Stimulated activated naive CD4-positive, alpha-beta T cell treated with Interleukin-2 at 50 U/mL for 16 hours (primary cell): ENCODE data around the gene SMC6.
A peak's percentile ranks its signal among the peaks of the same experiment; 100 is the strongest.

Experiments
- DNase-seq: peaks from one replicate; lab custom pipeline; 2025; lab: John Stamatoyannopoulos, UW

Gene SMC6, protein sequence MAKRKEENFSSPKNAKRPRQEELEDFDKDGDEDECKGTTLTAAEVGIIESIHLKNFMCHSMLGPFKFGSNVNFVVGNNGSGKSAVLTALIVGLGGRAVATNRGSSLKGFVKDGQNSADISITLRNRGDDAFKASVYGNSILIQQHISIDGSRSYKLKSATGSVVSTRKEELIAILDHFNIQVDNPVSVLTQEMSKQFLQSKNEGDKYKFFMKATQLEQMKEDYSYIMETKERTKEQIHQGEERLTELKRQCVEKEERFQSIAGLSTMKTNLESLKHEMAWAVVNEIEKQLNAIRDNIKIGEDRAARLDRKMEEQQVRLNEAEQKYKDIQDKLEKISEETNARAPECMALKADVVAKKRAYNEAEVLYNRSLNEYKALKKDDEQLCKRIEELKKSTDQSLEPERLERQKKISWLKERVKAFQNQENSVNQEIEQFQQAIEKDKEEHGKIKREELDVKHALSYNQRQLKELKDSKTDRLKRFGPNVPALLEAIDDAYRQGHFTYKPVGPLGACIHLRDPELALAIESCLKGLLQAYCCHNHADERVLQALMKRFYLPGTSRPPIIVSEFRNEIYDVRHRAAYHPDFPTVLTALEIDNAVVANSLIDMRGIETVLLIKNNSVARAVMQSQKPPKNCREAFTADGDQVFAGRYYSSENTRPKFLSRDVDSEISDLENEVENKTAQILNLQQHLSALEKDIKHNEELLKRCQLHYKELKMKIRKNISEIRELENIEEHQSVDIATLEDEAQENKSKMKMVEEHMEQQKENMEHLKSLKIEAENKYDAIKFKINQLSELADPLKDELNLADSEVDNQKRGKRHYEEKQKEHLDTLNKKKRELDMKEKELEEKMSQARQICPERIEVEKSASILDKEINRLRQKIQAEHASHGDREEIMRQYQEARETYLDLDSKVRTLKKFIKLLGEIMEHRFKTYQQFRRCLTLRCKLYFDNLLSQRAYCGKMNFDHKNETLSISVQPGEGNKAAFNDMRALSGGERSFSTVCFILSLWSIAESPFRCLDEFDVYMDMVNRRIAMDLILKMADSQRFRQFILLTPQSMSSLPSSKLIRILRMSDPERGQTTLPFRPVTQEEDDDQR

DNA sequence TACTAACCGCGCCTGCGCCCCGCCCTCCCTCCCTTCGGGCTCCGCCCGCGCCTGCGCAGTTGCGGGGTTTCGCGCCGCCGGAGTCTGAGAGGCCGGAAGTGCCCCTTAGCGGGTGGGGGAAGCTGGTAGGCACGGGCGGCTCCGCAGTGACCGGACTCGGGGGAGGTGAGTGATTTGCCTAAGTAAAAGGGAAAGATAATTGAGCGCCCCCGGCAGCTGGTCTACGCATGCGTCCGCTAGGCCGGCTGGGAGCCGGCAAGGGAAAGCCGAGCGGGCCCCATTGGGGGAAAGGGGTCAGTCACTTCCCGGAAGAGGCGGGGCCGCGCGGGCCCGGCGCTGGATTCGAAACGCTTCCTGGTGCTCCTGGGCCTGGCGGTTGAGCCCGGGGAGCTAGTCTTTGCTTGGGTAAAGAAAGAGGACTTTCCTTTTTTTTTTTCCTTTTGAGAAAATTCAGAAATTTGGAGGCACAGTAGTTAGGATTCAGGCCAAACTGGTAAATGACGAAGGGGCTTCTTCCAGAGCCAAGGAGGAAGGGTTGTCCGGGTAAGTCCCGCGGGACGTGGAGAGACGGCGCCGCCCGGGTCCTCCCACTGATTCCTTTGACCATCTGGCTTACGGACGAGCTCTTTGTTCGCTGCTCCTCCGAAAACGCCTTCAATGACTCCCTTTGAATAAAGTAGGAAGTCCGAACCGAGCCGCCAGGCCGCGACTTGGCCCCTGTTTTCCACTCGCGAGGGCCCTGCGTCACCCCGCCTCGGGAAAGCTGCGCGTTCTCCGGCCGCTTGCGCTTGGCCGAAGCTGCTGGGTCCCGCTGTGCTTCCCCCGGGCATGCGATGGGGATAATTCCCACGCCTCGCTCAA, at the start of gene SMC6, which contains the start of gene GEN1:
SMC6 (minus strand) TSS at position 8 of the 861 bp plus-strand sequence. CDS start 7,864 bp downstream, outside the sequence.
GEN1 (plus strand) TSS at position 336 of the 861 bp plus-strand sequence. CDS start 5,806 bp downstream, outside the sequence.
- peak; percentile 89 for DNase-seq

DNA sequence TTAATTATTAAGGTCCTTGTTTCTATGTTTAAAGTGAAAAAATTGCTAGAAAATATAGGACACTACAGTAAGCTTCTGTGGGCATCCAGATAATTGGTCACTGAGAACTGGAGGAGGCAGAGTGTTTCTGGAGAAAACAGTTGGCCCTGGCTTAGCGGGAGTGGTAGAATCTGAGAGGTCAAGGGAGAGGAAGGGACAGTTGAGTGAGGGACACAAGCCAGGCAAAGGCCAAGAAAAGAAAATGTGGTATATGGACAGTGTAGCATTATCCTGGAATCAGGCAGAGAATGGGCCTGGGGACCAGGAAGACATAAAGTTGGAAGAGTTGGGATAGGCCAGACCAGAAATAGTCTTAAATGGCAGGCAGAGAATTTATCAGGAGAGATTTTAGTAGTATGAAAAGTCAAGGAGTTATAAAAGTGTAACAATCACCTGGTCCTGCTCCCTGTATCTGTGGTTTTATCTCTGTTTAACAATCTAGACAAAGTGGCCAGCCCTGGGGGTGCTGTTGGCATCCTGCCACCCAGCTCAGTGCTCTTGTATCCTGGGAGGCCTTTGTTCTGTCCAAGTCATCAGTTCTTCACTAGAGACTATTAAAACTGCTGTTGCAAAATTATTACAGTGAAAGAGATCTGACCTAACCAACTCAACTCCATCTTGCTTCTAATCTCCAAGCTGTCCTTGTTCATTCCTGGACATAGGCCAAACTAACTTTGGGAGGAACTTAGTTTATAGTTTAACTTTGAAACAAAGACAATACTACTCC, 47.3 kb upstream of the SMC6 start:
- DNase-seq: no peak

DNA sequence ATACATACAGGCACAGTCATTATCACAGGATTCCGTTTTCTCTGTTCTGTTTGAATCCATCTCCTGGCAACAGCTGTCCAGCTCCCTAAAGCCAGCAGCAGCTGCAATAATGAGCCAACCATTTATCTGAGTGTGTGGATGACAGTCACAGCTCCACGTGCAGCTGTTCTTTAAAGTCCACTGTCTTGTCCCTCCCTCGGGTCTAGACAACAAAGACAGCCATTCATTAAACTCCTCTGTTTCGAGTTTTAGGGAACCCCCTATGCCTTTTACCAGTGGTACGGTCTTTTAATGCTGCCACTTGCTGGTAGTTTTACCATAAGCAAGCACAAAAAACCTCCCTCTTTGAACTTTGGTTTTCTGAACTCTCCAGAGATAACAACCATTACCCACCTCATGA, 46.6 kb upstream of the SMC6 start:
- no peak for DNase-seq

DNA sequence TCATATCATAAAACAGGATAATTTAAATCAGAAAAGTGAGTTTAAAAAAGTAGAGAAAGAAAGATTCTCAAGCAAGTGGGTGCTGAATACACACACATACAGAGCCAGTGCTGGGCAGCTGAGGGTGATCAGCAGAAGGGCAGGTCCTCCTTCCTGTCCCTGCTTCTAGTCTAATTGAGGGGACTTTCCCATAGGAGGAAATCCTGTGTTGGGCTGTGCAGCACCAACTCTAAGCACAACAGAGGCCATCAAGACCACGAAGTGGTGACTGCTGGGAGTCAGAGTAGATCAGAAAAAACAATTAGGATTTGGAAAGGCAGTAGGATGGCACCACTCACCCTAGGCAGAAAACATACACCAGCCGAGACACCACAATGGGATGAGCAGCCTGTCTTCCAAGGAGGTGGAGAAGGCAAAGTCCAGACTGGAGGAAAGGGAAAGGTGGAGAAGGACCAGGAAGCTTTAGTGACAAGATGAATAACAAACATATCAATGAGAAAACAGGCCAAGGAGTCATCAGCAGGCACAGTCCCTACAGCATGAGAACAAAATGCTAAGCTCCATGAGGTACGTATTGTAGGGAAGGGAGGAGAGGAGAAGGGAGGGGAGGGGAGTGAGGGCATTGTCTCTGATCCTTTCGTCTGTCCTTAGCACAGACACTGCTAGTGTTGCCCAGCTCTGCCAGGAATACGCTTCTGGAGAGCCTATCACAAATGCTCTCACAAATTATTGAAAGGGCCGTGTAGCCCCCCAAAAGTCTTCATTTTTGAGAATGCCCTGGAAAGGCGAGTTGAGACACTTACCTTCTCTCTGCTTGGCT, 45.9 kb upstream of the SMC6 start:
- no peak for DNase-seq

DNA sequence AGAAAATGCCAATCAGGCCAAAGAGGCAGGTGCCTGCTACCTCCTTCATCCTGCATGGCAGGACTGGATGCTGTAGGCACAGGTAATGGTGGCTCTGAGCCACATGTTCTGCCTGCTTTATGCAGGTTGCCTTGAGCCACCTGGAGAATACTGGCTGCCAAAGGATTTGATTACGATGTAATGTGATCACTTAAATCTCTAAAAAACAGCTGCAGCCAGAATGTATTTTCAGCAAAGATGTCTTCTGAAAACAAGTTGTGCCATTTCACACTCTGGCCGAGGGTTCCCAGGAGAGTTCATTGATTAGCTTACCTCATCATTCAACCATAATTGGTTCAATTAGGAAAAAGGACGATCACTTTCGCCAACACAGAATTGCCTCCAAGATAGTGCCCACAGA, 44.7 kb upstream of the SMC6 start:
- DNase-seq: no peak

DNA sequence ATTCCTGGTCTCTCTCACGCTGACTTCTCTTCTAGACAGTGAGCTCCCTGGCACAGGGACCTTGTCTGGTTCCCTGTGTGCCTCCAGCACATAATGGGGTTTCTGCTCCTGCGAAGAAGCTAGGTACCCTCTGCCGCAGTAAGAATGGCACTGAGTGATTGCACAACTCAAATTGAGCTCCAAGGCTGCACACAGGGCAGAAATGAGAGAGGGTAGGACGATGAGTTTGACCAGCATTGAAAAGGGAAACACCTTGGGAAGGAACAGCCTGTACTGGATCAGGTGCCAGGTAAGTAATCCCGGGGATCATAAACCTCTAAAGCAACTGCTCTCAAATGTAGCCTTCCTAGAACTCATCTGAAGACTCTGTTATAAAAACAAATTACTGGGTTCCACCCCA, 41.7 kb upstream of the SMC6 start:
- DNase-seq: no peak

DNA sequence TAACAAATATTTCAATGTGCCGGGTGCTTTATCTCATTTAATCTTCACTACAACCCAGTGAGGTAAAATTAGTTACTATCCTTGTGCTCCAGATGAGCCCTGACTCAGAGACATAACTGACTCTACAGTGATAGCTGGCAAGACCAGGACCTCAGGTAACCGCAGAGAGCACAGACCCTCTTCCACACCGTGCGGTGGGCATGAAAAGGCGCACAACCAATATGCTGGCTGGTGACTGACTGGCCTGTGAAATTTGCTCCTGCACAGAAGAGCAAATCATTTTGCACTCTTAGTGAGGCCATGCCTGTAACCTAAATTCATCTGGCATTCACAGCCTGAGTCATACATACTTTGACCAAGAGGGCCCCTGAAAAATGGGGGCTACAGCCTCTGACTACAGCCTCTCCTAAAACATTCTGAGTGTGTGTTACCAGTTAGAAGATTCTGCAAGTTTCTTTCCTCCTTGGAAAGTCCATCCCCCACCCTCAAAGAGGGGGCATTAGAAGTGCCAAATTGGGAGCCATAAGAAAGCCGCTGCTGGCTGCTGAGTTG, 40.3 kb upstream of the SMC6 start:
- no peak for DNase-seq

DNA sequence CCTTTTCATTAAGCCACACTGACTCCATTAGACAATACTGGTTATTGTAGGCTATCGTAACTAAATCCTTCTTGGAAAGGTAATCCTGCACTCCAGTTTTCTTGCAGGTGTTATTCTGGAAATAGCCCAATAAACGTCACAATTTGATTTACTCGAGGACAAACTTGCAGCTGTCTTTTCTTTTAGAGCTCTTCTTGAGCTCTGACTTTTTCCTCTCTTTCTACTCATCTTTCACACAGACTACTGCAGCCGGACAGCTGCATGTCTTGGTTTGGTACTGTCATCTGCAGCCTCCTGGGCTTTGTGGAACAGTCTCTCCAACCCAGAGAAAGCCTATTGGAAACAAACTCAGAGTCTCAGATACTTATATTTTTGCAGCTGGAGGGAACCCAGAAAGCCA, 39.7 kb upstream of the SMC6 start:
- DNase-seq: no peak

DNA sequence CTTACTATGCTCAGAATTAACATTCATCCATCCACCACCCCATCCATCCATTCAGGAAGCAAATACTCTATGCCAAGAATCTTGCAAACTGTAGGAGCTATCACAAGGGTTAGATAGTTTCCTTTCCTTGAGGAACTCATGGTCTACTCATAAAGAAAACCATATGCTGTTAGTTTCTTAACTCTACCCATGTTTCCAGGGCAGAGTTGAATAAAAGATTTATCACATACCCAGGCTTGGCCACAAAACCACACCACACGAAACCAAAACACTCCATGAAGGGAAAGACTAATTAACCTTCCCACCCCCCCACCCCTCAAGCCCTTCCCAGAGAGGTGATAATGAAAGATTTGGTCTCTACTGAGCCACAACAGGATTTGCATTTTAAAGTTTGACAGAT, 38.9 kb upstream of the SMC6 start:
- DNase-seq: no peak

DNA sequence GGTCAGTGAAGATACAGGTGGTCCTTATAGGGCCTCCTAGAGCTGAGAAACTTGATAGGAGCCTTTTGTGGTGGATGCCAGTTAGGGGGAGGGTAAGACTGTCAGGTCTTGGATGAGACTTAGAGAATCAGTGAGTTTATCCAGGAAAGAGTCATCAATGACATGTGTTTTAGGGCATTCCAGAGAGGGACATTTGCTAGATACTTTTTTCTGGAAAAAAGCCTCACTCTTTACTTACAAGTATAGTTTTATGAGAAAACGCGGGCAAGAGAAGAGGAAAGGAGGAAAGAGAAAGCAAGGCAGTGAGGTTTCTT, 38.2 kb upstream of the SMC6 start:
- no peak for DNase-seq

DNA sequence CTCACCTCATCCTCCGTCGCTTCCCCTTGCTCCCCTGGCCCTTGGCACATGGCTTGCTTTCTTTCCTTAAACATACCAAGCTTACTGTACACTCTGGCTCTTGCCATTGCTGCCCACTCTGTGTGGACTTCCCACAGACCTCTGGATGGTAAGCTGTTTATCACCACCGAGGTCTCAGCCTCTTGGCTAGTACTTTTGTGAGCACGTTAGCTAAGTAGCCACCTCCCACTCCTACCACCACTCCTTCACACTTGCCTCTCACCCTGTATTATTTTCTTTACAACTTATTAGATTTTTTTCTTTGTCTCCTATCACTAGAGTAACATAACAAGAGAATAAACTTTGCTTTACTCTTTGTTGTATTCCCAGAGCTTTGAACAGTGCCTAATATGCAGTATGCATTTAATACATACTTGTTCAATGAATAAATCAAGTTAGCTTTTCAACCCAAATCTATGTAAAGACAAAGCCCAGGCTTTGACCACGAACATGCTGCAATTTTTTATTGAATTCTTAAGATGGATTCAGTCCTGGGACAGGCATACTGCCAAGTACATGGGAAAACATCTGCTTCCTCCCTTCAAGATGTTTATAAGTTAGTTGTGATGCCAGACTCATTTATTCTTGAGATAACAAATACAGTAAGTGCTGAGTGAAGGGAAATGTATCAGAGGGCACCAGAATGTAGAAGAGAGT, 37.7 kb upstream of the SMC6 start:
- no peak for DNase-seq

DNA sequence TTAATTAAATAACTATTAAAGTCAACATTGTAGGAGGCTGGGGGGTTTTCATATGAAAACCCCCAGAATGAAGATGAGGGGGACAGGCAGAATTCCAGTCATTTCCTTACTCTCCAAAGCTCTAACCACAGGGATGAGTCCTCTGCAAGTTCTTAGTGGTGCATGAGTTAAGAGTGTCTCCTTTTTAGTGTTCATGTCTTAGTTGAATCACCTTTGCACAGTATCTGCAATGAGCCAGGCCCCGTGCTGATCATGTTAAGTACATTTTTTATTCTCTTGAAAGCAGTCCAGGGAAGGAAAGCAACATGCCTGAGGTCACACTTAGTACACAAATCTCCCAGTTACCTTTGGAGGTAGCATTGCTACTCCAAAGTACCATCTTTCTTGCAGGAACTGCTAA, 36.9 kb upstream of the SMC6 start:
- DNase-seq: no peak

DNA sequence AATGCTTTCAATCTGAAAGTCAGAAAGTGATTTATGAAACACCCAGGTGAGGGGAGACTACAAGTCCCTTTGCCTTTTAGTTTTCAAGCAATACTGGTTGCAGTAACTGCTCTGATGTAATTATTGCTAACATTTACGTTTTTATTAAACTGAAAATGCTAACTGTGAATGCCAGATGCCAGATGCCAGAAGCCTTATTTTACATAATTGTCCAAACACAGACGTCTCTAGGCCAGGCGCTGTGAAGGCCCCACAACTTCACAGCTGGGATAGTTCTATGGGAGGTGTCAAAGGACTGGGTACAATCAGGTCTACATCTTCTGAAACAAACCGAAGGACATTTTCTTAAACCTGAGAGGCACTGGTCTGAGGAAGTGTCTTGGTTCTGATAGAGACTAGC, 35.2 kb upstream of the SMC6 start:
- DNase-seq: no peak

DNA sequence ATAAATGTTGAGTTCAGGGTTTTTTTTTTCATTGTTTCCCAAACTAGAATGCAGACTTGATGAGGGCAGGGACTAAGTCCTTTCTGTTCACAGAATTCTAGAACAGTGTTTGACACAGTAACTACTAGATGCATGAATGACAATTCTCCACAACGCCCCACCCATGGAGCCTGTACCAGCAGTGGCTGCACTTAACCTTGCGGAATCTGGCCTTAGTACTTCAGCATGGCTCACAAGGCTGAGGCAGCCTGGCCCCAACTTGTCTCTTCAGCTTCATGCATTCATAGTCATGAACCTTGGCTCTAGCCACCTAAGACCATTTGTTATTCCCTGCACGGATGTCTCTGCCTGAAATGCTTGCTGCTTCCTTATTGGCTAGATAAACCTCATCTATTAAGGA, 33.1 kb upstream of the SMC6 start:
- no peak for DNase-seq

DNA sequence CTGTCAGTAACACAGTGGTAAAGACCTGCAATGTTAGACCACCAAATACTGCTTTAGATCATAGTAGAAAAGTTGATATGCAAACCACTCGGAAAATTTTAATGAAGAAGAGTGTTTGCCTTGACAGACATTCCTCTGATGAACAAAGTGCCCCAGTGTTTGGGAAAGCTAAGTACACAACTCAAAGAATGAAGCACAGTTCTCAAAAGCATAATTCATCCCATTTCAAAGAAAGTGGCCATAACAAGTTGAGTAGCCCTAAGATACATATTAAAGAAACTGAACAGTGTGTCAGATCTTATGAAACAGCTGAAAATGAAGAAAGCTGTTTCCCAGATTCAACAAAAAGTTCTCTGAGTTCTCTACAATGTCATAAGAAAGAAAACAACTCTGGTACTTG, 27.9 kb upstream of the SMC6 start:
- DNase-seq: no peak

DNA sequence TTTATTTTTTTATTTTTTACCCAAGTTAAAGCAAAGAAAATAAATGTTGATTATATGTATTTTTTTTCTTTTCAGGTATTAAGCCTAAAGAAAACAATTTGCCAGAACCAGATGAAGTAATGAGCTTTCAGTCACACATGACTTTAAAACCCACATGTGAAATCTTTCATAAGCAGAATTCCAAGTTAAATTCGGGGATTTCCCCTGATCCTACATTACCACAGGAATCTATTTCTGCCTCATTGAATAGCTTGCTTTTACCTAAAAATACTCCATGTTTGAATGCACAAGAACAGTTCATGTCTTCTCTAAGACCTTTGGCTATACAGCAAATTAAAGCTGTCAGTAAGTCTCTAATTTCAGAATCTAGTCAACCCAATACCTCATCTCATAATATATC, 26.9 kb upstream of the SMC6 start:
- DNase-seq: no peak

DNA sequence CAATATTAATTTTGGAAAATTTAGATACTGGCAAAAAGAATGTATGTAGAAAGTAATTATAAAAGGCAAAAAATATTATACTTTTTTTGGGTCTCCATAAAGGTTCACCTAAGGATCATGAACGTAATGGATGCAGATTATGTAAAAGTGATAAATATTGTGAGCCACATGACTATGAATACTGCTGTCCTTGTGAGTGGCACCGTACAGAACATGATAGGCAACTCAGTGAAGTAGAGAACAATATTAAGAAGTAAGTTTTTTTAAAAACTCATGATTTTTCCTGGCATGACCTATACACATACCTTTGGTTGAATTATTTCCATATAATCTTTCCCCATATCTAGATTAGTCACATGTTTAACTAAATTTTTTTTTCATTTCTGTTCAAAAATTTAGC, 18.9 kb upstream of the SMC6 start:
- DNase-seq: no peak

DNA sequence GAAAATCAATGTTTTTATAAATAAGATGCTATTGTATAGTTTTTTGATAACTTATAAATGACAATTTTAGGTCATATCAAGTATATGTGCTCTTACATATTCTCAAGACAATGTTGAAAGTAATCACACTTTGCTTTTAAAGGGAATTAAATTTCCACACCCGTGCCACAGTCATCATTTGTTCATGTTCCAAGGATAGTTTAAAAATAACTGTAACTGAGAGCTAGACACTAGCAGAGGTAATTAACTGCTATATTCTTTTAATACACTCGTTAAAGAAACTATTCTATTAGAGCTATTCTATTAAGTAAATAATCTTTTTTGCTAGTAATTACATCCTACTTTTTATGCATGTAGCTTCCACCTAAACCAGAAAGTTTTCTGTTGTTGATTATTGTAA, 18.3 kb upstream of the SMC6 start:
- no peak for DNase-seq

DNA sequence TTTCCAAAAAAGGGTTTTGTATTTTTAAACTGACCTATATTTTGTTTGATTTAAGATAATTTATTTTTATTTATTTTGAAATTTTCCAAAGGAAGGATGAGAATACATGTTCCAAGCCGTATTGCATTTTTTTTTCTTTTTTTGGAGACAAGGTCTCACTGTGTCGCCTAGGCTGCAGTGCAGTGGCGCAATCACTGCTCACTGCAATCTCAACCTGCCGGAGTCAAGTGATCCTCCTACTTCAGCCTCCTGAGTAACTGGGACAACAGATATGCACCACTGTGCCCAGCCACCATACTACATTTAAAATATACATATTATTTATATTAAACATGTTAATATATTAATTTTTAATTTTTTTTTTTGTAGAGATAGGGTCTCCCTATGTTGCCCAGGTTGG, 15.3 kb upstream of the SMC6 start:
- no peak for DNase-seq
